Measurements from ENCODE around the gene RAB18.

DNA sequence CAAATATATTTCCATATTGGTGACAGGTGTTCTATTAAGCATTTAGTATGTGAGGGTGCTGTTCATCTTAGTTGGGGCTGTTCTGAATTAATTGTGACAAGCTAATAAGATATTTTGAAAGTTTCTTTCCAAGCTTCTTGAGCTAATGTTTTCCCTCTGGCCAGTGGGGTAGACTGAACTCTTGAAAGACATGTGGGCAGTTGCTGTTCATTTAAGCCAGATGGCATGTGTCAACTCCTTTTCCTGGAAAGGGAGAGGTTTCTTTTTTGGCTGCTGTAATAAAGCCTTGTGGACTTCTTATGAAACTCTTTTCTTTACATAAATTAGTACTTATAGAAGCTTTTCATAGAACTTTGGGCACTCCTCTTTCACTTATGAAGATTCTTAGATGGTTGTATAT lies 21.7 kb downstream of the RAB18 start:
- TF ChIP-seq, protein P1, sequence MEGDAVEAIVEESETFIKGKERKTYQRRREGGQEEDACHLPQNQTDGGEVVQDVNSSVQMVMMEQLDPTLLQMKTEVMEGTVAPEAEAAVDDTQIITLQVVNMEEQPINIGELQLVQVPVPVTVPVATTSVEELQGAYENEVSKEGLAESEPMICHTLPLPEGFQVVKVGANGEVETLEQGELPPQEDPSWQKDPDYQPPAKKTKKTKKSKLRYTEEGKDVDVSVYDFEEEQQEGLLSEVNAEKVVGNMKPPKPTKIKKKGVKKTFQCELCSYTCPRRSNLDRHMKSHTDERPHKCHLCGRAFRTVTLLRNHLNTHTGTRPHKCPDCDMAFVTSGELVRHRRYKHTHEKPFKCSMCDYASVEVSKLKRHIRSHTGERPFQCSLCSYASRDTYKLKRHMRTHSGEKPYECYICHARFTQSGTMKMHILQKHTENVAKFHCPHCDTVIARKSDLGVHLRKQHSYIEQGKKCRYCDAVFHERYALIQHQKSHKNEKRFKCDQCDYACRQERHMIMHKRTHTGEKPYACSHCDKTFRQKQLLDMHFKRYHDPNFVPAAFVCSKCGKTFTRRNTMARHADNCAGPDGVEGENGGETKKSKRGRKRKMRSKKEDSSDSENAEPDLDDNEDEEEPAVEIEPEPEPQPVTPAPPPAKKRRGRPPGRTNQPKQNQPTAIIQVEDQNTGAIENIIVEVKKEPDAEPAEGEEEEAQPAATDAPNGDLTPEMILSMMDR (IDR thresholded peaks at IDR 0.05 in 4 of 5, conservative IDR thresholded peaks at IDR 0.05 in 1 of 5): no peak
- TF ChIP-seq POLR2A (IDR thresholded peaks at IDR 0.05): no peak

All from gastrocnemius medialis (tissue), 4 donors.